Astrocyte (in vitro differentiated cells and primary cell): Measurements from ENCODE around the gene F10.

Source experiments
- CTCF ChIP-seq: IDR thresholded peaks from 2 replicates; pipeline ENCODE4 v1.5.1; 2011; ENCODE audit warnings: low read depth, mild to moderate bottlenecking, inconsistent platforms, low read length, moderate library complexity; ENCODE audit not compliant: insufficient read depth
- EZH2 ChIP-seq: IDR thresholded peaks from 2 replicates; pipeline ENCODE4 v1.6.1; 2012; ENCODE audit warnings: mild to moderate bottlenecking, low read length, inconsistent platforms; ENCODE audit not compliant: insufficient read depth

DNA sequence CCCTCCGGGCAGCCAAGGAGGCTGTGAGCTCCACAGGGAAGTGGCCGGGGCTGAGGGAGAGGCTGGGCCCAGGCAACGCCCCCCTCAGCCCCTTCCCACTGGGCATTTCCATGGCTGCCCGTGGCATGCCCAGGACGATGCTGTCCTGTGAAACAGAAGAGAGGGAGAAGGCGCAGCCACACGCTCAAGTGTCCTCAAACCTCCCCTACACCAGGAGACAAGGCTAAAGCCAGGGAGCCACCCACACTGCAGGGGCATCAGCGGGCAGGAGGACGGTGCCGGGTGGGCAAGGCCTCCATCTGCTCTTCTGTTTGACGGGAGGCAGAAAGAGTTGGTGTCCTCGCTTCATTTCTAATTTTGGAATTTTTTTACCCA lies 21.6 kb downstream of the F10 start:
- TF ChIP-seq CTCF (no peak), EZH2 (no peak)
